Pancreas (tissue), 10 donors: ENCODE data around the gene GAL3ST3. TPM values are rescaled to one million over a fixed set of nuclear protein-coding genes. Genes with fewer than 3 reads are reported as not detected.

Source experiments
- ATAC-seq, 4 donors: fragments of 200-7000 bp; cut with Tn5 transposase; one replicate each; pipeline versions ENCODE4 v1.8.0 to v1.9.1; 2020; ENCODE audit warnings: mild to moderate bottlenecking in 4 of 4, moderate library complexity in 4 of 4
- DNase-seq, 6 donors: peaks; one replicate each; pipeline ENCODE4 v3.0.0-alpha.2; 2020
- FAIRE-seq: peaks from 2 replicates; lab custom pipeline; 2012; peaks lifted over from hg19 to GRCh38; lab: Jason Lieb, UNC
- H3K27ac ChIP-seq, 4 donors: fragments of 200-600 bp; sonication (generic); 1 replicate in 3 of 4; 2 replicates in 1 of 4; pipeline versions ENCODE4 v1.5.0 to v1.8.0; 2020
- H3K27me3 ChIP-seq, 4 donors: fragments of 200-600 bp; one replicate each; pipeline ENCODE4 v1.8.0; 2021
- H3K36me3 ChIP-seq, 3 donors: fragments of 200-600 bp; sonication (generic) in 1 of 3; one replicate each; pipeline versions ENCODE4 v1.5.0 to v1.8.0; 2020 to 2021
- H3K4me1 ChIP-seq, 3 donors: fragments of 200-600 bp; one replicate each; pipeline ENCODE4 v1.8.0; 2021
- H3K4me3 ChIP-seq, 4 donors: fragments of 200-600 bp; sonication (generic) in 2 of 4; one replicate each; pipeline versions ENCODE4 v1.5.0 to v1.8.0; 2020 to 2021
- H3K9me3 ChIP-seq, 4 donors: fragments of 200-600 bp; one replicate each; pipeline ENCODE4 v1.8.0; 2021
- whole genome bisulfite sequencing, 2 donors: extraction: QIAGEN DNeasy Blood & Tissue Kit; methylation state at CpG; one replicate each; pipeline ENCODE4 v1.1.7; 2013; 5-methylcytosine and 5-hydroxymethylcytosine counted together
- intact Hi-C, 3 donors: fragments of 100-400 bp; cut with DNase I; formaldehyde crosslinking; loops; one replicate each; pipeline versions ENCODE4 v1.11.1 to v1.14.2; 2022
- polyA plus RNA-seq, 2 donors: library from polyadenylated mRNA; stranded (reverse); fragments of 200-250 nt; gene quantifications; one replicate each; pipeline ENCODE4 v1.2.3, GENCODE V29; 2013
- total RNA-seq, 6 donors: library from RNA; stranded (reverse); fragmentation: NEBNext Ultra II Directional in 4 of 6; extraction: Animal tissue kit (Norgen Biotek cat#: 25700) in 4 of 6; gene quantifications; one replicate each; pipeline versions ENCODE4 v1.2.1 to v1.2.4, GENCODE V29; 2021 to 2023
- TF ChIP-seq, protein P1 (sequence below), 4 donors: fragments of 200-600 bp; sonication (generic) in 3 of 4; IDR thresholded peaks; one replicate each; pipeline versions ENCODE4 v1.5.0 to v1.8.0; 2021; ENCODE audit warnings: antibody characterized with exemption in 4 of 4
- donor health status: healthy with polysubstance abuse.
- donor health status: DM: no; HTN: no; CAD: no; lungs with moderate emphysema.
- donor health status: DM: no; HTN: no; CAD: no.
- donor health status: control.
- donor health status: control.
- donor health status: Bipolar disorder and iron deficiency.
- donor health status: DM: yes; HTN: yes; CAD: no.
- donor health status: DM: no; HTN: no; CAD: no.
- donor health status: DM: no; HTN: no; CAD: no.
- donor health status: DM: yes; HTN: yes; CAD: no.

Gene GAL3ST3
- total and polyA plus RNA-seq, 8 donors: 0.20 to 1.8 (median 0.43) TPM; not detected in 1

DNA sequence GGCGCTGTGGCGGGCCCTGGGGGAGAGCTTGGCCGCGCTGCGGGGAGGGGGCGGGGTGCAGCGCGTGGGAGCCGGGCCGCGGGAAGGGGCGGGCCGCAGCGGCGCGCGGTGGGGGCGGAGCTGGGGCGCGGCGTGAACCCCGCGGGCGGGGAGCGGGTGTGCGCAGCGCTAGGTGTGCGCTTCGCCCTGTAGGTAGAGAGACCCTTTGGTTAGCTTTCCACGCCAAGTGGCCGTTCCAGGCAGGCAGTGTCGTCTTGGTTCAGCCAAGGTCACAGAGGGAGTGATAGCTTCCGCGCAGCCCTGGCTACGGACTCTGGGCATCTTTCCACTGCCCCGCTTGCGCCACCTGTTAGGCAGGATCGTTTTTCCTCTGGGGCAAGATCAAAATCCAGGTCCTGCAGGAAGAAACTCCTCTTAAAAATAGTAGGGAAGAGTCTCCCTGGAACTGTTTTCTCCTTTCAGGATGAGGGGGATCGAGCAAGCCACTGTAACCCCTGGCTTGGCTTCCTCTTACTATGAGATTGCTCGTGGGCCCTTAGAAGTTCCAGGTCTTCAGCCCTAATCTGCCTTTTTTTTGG, 46.2 kb downstream of the GAL3ST3 start:
- TF ChIP-seq, protein P1, sequence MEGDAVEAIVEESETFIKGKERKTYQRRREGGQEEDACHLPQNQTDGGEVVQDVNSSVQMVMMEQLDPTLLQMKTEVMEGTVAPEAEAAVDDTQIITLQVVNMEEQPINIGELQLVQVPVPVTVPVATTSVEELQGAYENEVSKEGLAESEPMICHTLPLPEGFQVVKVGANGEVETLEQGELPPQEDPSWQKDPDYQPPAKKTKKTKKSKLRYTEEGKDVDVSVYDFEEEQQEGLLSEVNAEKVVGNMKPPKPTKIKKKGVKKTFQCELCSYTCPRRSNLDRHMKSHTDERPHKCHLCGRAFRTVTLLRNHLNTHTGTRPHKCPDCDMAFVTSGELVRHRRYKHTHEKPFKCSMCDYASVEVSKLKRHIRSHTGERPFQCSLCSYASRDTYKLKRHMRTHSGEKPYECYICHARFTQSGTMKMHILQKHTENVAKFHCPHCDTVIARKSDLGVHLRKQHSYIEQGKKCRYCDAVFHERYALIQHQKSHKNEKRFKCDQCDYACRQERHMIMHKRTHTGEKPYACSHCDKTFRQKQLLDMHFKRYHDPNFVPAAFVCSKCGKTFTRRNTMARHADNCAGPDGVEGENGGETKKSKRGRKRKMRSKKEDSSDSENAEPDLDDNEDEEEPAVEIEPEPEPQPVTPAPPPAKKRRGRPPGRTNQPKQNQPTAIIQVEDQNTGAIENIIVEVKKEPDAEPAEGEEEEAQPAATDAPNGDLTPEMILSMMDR (IDR thresholded peaks at IDR 0.05): no peak

GRCh38 chr11:66001942-66002647, 46.9 kb downstream of the GAL3ST3 start, which contains the start of the genes BANF1 and EIF1AD:
Gene BANF1 (plus strand): TSS chr11:66002503. CDS start chr11:66003251, 748 bp downstream.
Gene EIF1AD (minus strand): TSS chr11:66002157. CDS start chr11:66000389, 1,768 bp downstream.
- Histone ChIP-seq H3K27me3 (no peaks in the 10 kb centered on the region), H3K27ac (peak within 1 kb of the TSS; percentile 75 to 98 (median 90)), H3K4me1 (peaks cover 0 to 15% (median 5%) of the 10 kb centered on the region in 3 donors), H3K9me3 (no peaks in the 10 kb centered on the region), H3K36me3 (peaks cover 2 to 38% (median 22%) of the 10 kb centered on the region in 3 donors), H3K4me3 (peak within 1 kb of the TSS; percentile 77 to 89 (median 78))
- ATAC-seq (peak; percentile 92 to 96 (median 92)), FAIRE-seq (no peak), DNase-seq (peak; percentile 82 to 94 (median 91))
- WGBS, 2 donors: 1% methylated on average over 54 to 55 of the region's 55 CpGs
- intact Hi-C loops: no loop called here
- TF ChIP-seq, protein P1 (IDR thresholded peaks at IDR 0.05): no peak

More for the DNA sequence above, 46.2 kb downstream of the GAL3ST3 start:
- Histone ChIP-seq H3K27me3 (no peaks in the 10 kb centered on the region), H3K4me1 (peaks cover 0 to 15% (median 5%) of the 10 kb centered on the region in 3 donors), H3K36me3 (peaks cover 0 to 32% (median 16%) of the 10 kb centered on the region in 3 donors), H3K4me3 (peak overlapping the region; percentile 77 to 89 (median 78)), H3K27ac (peak overlapping the region; percentile 75 to 98 (median 90)), H3K9me3 (no peaks in the 10 kb centered on the region)
- DNase-seq (peak; percentile 77 to 87 (median 80)), ATAC-seq (peak; percentile 78 to 83 (median 81)), FAIRE-seq (no peak)
- intact Hi-C loops: no loop called here
- 0 to 1% methylated on average over 37 to 40 of the region's 40 CpGs for WGBS, 2 donors

- peaks cover 0 to 9% (median 0%) of the 10 kb centered on the region in 3 donors for H3K4me1 ChIP-seq
- H3K36me3 ChIP-seq: peaks cover 2 to 32% (median 22%) of the 10 kb centered on the region in 3 donors
- H3K4me3 ChIP-seq: no peak overlapping the region
- intact Hi-C loops: no loop called here
- no peak for FAIRE-seq
- DNase-seq: no peak
- no peaks in the 10 kb centered on the region for H3K9me3 ChIP-seq
- 87 to 89% methylated on average over 2 of the region's 2 CpGs for WGBS, 2 donors
- no peak for ATAC-seq
- TF ChIP-seq, protein P1 (IDR thresholded peaks at IDR 0.05): no peak
- no peak overlapping the region for H3K27ac ChIP-seq
- H3K27me3 ChIP-seq: no peaks in the 10 kb centered on the region
These were observed 51.7 kb downstream of the GAL3ST3 start for GRCh38 chr11:65997286-65997685.

DNA sequence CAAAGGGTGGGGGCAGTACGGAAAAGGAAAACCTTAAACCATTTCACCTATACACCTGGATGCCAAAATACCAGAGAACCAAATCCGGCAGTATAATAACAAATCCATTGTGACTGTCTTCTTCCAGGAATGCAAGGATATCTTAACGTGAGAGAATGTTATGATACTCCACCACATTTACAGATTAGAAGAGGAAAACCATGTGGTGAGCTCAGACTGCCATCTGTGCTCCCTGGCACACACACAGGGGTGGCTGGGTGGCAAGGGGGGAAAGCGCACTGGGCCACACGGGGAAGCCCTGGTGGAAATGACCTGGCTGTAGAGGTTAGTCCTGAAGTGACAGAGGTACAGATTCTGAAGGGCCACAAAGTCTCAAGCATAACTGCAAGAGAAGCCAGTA, 56.9 kb downstream of the GAL3ST3 start:
- H3K27me3 ChIP-seq: no peaks in the 10 kb centered on the region
- no peaks in the 10 kb centered on the region for H3K4me1 ChIP-seq
- intact Hi-C loops: no loop called here
- H3K4me3 ChIP-seq: no peak overlapping the region
- DNase-seq (no peak), ATAC-seq (no peak), FAIRE-seq (no peak)
- H3K9me3 ChIP-seq: no peaks in the 10 kb centered on the region
- WGBS, 2 donors: 79 to 84% methylated on average over 5 of the region's 5 CpGs
- TF ChIP-seq, protein P1 (IDR thresholded peaks at IDR 0.05): no peak
- no peak overlapping the region for H3K27ac ChIP-seq
- H3K36me3 ChIP-seq: peaks cover 0 to under 1% (median 0%) of the 10 kb centered on the region in 3 donors

Other genes with a start within 250 kb of the GAL3ST3 start
- under 1 TPM in 4 of 6 donors, not detected in 2; 0.12 to 0.75 (median 0.43) TPM for gene SNX32, start 215.2 kb downstream of the GAL3ST3 start, total RNA-seq
- gene SNX32, start 215.2 kb downstream of the GAL3ST3 start, polyA plus RNA-seq: under 1 TPM; 0.23 to 0.30 TPM
- 100 to 1,000 TPM in 4 of 6 donors, 10 to 100 TPM in 2; 87.8 to 311 (median 148) TPM for gene CFL1, start 191.0 kb downstream of the GAL3ST3 start, total RNA-seq
- 100 to 1,000 TPM; 164 to 231 TPM for gene CFL1, start 191.0 kb downstream of the GAL3ST3 start, polyA plus RNA-seq
- gene MUS81, start 188.7 kb downstream of the GAL3ST3 start, total RNA-seq: 10 to 100 TPM; 12.7 to 29.5 (median 18.0) TPM
- gene MUS81, start 188.7 kb downstream of the GAL3ST3 start, polyA plus RNA-seq: 10 to 100 TPM; 60.7 to 62.6 TPM
- 10 to 100 TPM; 11.3 to 40.6 (median 14.9) TPM for gene EFEMP2, start 176.4 kb downstream of the GAL3ST3 start, total RNA-seq
- gene EFEMP2, start 176.4 kb downstream of the GAL3ST3 start, polyA plus RNA-seq: 10 to 100 TPM; 38.3 to 51.0 TPM
- under 1 TPM in 5 of 6 donors, not detected in 1; 0.14 to 0.72 (median 0.46) TPM for gene CTSW, start 169.3 kb downstream of the GAL3ST3 start, total RNA-seq
- under 1 TPM; 0.31 to 0.65 TPM for gene CTSW, start 169.3 kb downstream of the GAL3ST3 start, polyA plus RNA-seq
- 10 to 100 TPM; 18.0 to 28.5 (median 22.7) TPM for gene FIBP, start 160.7 kb downstream of the GAL3ST3 start, total RNA-seq
- 10 to 100 TPM; 35.0 to 56.2 TPM for gene FIBP, start 160.7 kb downstream of the GAL3ST3 start, polyA plus RNA-seq
- gene CCDC85B, start 158.5 kb downstream of the GAL3ST3 start, total RNA-seq: 10 to 100 TPM in 3 of 6 donors, 1 to 10 TPM in 3; 7.7 to 18.9 (median 10.1) TPM
- 10 to 100 TPM; 13.8 to 22.4 TPM for gene CCDC85B, start 158.5 kb downstream of the GAL3ST3 start, polyA plus RNA-seq
- gene FOSL1, start 148.8 kb downstream of the GAL3ST3 start, total RNA-seq: 1 to 10 TPM in 1 of 6 donors, under 1 TPM in 5; 0.19 to 1.2 (median 0.45) TPM
- 1 to 10 TPM; 2.2 to 4.3 TPM for gene FOSL1, start 148.8 kb downstream of the GAL3ST3 start, polyA plus RNA-seq
- gene C11orf68, start 130.1 kb downstream of the GAL3ST3 start, total RNA-seq: 10 to 100 TPM; 10.2 to 19.4 (median 13.4) TPM
- gene C11orf68, start 130.1 kb downstream of the GAL3ST3 start, polyA plus RNA-seq: 10 to 100 TPM; 14.3 to 20.8 TPM
- 10 to 100 TPM; 20.4 to 31.7 (median 25.1) TPM for gene DRAP1, start 129.7 kb downstream of the GAL3ST3 start, total RNA-seq
- gene DRAP1, start 129.7 kb downstream of the GAL3ST3 start, polyA plus RNA-seq: 10 to 100 TPM; 58.5 to 58.8 TPM
- under 1 TPM in 1 of 6 donors, not detected in 5; 0.19 TPM for gene TSGA10IP, start 103.7 kb downstream of the GAL3ST3 start, total RNA-seq
- not detected for gene TSGA10IP, start 103.7 kb downstream of the GAL3ST3 start, polyA plus RNA-seq
- gene SART1, start 87.4 kb downstream of the GAL3ST3 start, total RNA-seq: 10 to 100 TPM; 19.2 to 28.2 (median 22.0) TPM
- gene SART1, start 87.4 kb downstream of the GAL3ST3 start, polyA plus RNA-seq: 10 to 100 TPM; 73.9 to 98.5 TPM
- 10 to 100 TPM in 5 of 6 donors, 1 to 10 TPM in 1; 9.5 to 16.0 (median 12.2) TPM for gene EIF1AD, start 47.0 kb downstream of the GAL3ST3 start, total RNA-seq
- 10 to 100 TPM; 11.6 to 14.0 TPM for gene EIF1AD, start 47.0 kb downstream of the GAL3ST3 start, polyA plus RNA-seq
- 10 to 100 TPM; 47.5 to 99.0 (median 77.4) TPM for gene BANF1, start 46.7 kb downstream of the GAL3ST3 start, total RNA-seq
- gene BANF1, start 46.7 kb downstream of the GAL3ST3 start, polyA plus RNA-seq: 100 to 1,000 TPM; 107 to 146 TPM
- under 1 TPM in 3 of 6 donors, not detected in 3; 0.22 to 0.94 (median 0.64) TPM for gene CST6, start 37.2 kb downstream of the GAL3ST3 start, total RNA-seq
- gene CST6, start 37.2 kb downstream of the GAL3ST3 start, polyA plus RNA-seq: under 1 TPM in 1 of 2 donors, not detected in 1; 0.80 TPM
- gene CATSPER1, start 22.7 kb downstream of the GAL3ST3 start, total RNA-seq: under 1 TPM in 2 of 6 donors, not detected in 4; 0.06 to 0.41 TPM
- under 1 TPM; 0.27 to 0.38 TPM for gene CATSPER1, start 22.7 kb downstream of the GAL3ST3 start, polyA plus RNA-seq
- gene SF3B2, start 3.2 kb upstream of the GAL3ST3 start, total RNA-seq: 100 to 1,000 TPM in 1 of 6 donors, 10 to 100 TPM in 5; 64.4 to 118 (median 83.3) TPM
- 10 to 100 TPM; 75.8 to 99.0 TPM for gene SF3B2, start 3.2 kb upstream of the GAL3ST3 start, polyA plus RNA-seq
- 10 to 100 TPM; 19.6 to 61.0 (median 28.8) TPM for gene PACS1, start 21.1 kb upstream of the GAL3ST3 start, total RNA-seq
- 10 to 100 TPM; 16.9 to 27.1 TPM for gene PACS1, start 21.1 kb upstream of the GAL3ST3 start, polyA plus RNA-seq
- 10 to 100 TPM in 2 of 6 donors, 1 to 10 TPM in 4; 7.7 to 15.8 (median 9.4) TPM for gene KLC2, start 208.5 kb upstream of the GAL3ST3 start, total RNA-seq
- gene KLC2, start 208.5 kb upstream of the GAL3ST3 start, polyA plus RNA-seq: 10 to 100 TPM; 23.3 to 35.4 TPM
- 10 to 100 TPM; 36.8 to 61.9 (median 49.7) TPM for gene RAB1B, start 219.5 kb upstream of the GAL3ST3 start, total RNA-seq
- gene RAB1B, start 219.5 kb upstream of the GAL3ST3 start, polyA plus RNA-seq: 10 to 100 TPM; 92.0 to 96.2 TPM
- gene CNIH2, start 229.0 kb upstream of the GAL3ST3 start, total RNA-seq: 1 to 10 TPM in 5 of 6 donors, under 1 TPM in 1; 0.83 to 6.8 (median 1.9) TPM
- gene CNIH2, start 229.0 kb upstream of the GAL3ST3 start, polyA plus RNA-seq: 10 to 100 TPM in 1 of 2 donors, 1 to 10 TPM in 1; 8.0 to 34.3 TPM
- 10 to 100 TPM; 39.7 to 64.9 (median 49.1) TPM for gene YIF1A, start 240.0 kb upstream of the GAL3ST3 start, total RNA-seq
- gene YIF1A, start 240.0 kb upstream of the GAL3ST3 start, polyA plus RNA-seq: 100 to 1,000 TPM in 1 of 2 donors, 10 to 100 TPM in 1; 82.7 to 112 TPM
- gene TMEM151A, start 242.7 kb upstream of the GAL3ST3 start, total RNA-seq: under 1 TPM; 0.49 to 0.79 (median 0.72) TPM
- gene TMEM151A, start 242.7 kb upstream of the GAL3ST3 start, polyA plus RNA-seq: 1 to 10 TPM; 1.6 to 4.4 TPM